Stimulated activated CD8-positive, alpha-beta memory T cell treated with anti-CD3 and anti-CD28 coated beads, Interleukin-12 subunit alpha, Interleukin-12 subunit beta, amount 100 ng/mL, for 24 hours (primary cell): ENCODE data around the gene BTBD2.

Source experiments
- DNase-seq: peaks from one replicate; pipeline ENCODE4 v3.0.0-alpha.2; 2020; ENCODE audit errors: extremely low read depth

Gene BTBD2

DNA sequence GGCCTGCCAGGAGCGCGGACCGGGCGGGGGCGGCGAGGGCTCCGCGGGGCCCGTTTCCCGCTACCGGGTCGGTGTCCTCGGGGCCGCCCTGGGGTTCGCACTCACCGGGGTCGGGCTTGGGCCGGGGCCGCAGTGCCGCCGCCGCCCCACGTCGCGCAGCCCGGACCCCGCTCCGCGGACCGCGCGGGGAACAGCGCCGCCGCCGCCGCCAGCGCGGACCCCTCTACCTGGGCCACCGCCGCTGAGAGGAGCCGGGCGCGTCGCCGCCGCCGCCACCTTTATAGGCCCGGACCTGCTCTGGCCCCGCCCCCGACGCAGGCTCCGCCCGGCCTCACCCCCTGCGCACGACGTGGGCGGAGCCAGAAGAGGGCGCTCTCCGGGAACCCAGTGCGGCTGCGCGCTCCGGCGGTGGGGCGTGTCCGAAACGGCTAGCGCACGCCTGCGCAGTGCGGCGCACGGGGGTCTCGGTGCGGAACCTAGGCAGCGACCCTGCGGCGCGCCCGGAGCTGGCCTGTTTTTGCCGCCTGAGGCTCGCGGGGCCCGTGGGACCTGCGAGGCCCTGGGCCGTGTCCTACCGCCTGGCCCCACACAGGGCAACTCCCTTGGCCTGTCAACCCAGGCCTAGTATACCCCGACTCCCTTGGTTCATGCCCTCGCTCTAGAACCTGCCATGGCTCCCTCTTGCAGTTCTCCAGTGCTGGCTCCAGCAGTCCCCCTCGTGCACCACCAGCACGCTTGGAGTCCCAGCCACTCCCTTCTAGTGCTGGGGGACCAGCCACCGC, 35.7 kb upstream of the BTBD2 start, which contains the start of gene MKNK2:
MKNK2 (minus strand) TSS at position 254 of the 782 bp plus-strand sequence. CDS start 393 bp downstream, outside the sequence.
- peak; percentile 83 for DNase-seq

- no peak for DNase-seq
These were observed 35.0 kb upstream of the BTBD2 start for GRCh38 chr19:2050349-2050990.

- DNase-seq: no peak
These were observed 34.3 kb upstream of the BTBD2 start for GRCh38 chr19:2049741-2050348.

DNA sequence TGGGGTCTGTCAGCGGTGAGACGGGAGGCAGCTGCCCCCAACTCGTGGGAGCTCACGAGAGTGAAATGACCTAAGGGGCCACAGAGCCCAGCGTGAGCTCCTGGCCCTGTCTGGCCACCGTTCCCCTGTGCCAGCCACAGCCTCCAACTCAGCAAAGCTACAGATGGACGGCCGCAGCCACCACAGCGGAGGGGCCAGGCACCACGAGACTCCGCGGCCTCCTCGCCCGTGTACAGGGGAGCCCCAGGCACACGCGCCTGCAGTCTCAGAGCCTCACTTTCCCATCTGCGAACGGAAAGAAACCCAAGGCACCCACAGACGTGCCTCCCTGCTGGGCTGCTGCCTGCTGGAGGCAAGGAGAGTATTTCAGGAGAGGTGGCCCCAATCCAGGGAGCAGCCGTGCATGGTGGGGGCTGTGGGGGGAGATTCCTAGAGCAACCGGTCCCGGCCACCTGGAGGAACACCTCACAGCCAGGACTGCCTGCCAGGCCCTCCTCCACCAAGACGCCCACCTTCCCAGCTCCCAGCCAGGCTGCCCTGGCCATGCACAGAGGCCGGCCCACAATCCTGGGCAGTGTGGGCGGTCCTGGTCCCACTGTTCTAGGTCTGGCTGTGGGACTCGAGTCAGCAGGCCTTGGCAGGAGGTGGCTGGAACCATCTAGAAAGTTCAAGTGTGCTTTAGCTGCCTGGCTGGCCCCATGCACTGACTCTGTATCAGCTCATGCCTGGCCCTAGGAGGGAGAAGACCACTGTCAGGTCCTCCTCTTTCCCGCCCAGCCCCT, 33.6 kb upstream of the BTBD2 start:
- DNase-seq: no peak

- no peak for DNase-seq
These were observed 32.8 kb upstream of the BTBD2 start for GRCh38 chr19:2048104-2048958.

- no peak for DNase-seq
These were observed 32.1 kb upstream of the BTBD2 start for GRCh38 chr19:2047449-2048103.

DNA sequence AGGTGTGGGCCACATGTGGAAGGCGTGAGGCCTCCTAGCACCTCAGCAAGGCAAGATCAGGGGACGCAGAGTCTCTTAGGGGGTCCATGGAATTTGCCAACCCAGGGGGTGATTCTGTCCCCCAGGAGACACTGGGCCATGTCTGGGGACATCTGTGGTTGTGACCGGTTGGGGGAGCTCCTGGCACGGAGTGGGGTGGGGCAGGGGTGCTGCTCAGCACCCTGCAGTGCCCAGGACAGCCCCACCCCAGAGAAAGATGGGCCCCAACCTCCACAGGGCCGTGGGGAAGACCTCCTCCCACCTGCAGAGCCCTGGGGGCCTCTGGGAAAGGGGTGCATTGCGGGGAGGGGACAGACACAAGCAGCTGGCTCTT, 31.5 kb upstream of the BTBD2 start:
- DNase-seq: no peak

GRCh38 chr19:2046046-2046907, 30.8 kb upstream of the BTBD2 start:
- no peak for DNase-seq

- no peak for DNase-seq
These were observed 30.1 kb upstream of the BTBD2 start for GRCh38 chr19:2045501-2046045.

DNA sequence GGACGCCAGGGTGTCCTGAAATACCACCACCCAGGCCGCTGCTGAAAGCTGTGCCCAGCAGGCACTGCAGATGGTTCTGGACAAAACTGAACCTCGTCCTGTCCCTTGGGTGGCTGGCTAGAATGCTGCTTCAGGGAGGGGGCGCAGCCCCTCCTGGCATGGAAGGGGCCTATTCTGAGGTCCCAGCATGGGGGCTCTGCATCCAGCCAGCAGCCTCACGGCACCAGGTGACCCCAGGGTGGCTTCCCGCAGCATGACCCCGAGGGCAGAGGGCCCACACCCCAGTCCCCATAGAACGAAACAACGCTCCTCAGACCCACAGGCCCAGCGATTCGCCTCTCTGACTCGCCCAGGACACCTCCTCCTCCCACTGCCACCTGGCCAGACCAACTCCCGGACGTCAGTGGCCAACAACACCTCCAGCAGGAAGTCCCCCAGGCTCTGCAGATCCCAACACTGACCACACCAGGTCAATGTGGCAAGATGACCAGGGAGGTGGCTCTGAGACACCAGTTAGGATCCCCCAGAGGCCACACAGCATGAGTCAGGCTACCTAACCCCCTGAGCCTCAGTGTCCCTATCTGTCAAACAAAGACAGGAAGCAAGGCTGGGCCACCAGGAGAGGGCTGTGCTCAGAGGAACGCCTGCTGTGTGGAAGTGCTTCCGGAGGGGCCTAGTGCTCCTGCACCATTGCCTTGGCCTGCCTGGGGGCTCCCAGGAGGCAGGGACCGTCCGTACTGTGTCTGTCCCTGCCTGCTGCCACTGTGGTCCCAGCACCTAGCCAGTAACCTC, 29.4 kb upstream of the BTBD2 start:
- no peak for DNase-seq

GRCh38 chr19:2043961-2044708, 28.6 kb upstream of the BTBD2 start:
- DNase-seq: no peak

DNA sequence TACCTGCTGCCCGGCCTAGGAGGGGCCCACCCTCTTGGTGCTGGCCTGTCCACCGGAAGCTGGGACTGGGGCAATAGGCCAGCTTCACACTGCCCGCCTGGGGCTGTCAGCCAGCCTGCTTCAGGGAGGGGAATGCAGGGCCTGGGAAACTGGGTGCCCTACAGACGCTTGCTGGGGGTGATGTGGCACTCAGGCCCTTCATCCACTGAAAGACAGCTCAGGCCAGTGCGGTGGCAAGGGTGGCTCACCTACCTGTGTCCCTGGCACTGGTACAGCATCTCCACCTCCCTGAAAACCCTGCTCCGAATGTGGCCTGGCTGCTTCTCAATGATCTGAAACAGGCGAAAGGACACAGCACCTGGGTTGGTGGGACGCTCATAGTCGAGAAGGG, 27.7 kb upstream of the BTBD2 start:
- no peak for DNase-seq

GRCh38 chr19:2042485-2043250, 27.2 kb upstream of the BTBD2 start:
- no peak for DNase-seq

DNA sequence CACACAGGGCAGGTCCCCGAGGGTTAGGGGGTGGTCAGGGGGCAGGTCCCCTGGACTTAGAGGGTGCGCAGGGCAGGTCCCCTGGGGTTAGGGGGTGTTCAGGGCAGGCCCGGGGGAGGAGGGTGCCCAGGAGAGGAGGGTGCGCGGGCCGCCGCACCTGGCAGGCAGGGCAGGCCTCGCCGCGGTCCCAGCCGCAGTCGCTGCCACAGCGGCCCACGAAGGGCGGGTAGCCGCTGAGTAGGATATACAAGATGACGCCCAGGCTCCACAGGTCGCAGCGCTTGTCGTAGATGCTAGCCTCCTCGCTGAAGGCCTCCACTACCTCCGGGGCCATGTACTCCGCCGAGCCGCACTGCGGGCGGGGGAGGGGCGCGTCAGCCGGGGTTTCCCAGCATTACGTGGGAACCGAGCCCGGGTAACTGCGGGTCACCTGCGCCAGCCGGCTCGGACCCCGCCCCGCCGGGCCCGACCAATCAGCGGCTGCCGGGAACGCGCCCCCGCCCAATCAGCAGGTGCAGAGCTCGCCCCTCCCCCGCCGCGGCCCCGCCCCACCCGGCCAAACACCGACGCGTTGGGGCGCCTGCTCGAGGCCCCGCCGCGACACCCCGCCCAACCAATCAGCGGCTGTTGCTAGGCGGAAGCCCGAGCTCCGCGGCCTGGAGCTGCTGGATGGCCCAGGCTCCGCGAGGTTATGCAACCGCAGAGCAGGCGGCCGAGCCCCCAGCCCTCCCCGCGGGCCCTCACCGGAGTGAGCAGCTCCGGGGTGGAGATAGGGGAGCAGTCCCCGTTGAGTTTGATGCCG, 26.4 kb upstream of the BTBD2 start:
- DNase-seq: peak; percentile 98

GRCh38 chr19:2041433-2041682, 25.8 kb upstream of the BTBD2 start:
- DNase-seq: no peak

DNA sequence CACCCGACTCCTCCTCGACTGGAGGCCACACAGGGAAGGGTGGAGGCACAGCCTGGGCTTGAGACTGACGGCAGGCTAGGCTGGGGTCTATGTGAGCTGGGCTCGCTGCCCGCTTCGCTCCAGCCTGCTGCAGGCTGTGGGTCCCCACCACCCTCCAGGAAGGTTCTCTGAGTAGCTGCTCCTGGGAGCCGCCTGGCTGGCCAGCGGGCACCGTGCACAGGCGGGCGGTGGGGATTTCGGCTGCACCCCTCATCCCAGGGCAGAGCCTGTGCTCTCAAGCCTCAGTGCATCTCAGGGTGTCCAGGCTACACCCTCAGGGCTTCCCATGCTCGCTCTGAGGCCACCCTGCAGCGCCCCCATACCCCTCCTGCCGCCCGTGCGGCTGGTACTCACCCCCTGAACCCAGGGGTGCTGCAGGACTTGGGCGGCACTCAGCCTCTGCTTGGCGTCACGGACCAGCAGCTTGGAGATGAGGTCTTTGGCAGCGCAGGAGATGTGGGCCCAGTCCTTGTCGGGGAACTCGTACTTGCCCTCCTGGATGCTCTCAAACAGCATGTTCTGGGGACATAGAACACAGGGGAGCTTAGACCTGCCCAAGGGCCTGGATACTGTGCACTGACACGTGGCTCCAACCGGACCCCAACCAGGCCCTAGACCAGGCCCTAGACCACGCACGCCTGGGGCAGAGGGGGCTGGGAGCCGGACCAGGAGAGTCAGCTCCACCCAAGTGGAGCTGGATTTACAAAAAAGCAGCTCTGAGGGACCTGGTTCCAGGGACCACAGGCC, 25.3 kb upstream of the BTBD2 start:
- no peak for DNase-seq
